ENCODE measurements around the gene IL17RA. TPM values are rescaled to one million over a fixed set of nuclear protein-coding genes. Genes with fewer than 3 reads are reported as not detected.

IL17RA gene
- total RNA-seq, 1 donor from 2014 or later = 8.0 TPM

- ATAC-seq = no peak
Observed at GRCh38 chr22:17106785-17107546, 22.2 kb downstream of the IL17RA start.

GRCh38 chr22:17107547-17107810 is 22.7 kb downstream of the IL17RA start:
- no peak for ATAC-seq

GRCh38 chr22:17108256-17109112 is 23.7 kb downstream of the IL17RA start:
- no peak for ATAC-seq

GRCh38 chr22:17109113-17109865 is 24.5 kb downstream of the IL17RA start:
- no peak for ATAC-seq

GRCh38 chr22:17109976-17110375 is 25.2 kb downstream of the IL17RA start:
- no peak for ATAC-seq

GRCh38 chr22:17110791-17111550 is 26.2 kb downstream of the IL17RA start:
- no peak for ATAC-seq

GRCh38 chr22:17112491-17113042 is 27.8 kb downstream of the IL17RA start:
- no peak for ATAC-seq

- no peak for ATAC-seq
Observed at GRCh38 chr22:17113600-17113999, 28.8 kb downstream of the IL17RA start.

GRCh38 chr22:17114173-17114897 is 29.5 kb downstream of the IL17RA start:
- no peak for ATAC-seq

GRCh38 chr22:17114898-17115235 is 30.1 kb downstream of the IL17RA start:
- no peak for ATAC-seq

GRCh38 chr22:17115236-17115635 is 30.4 kb downstream of the IL17RA start:
- no peak for ATAC-seq

- no peak for ATAC-seq
Observed at GRCh38 chr22:17115945-17116565, 31.3 kb downstream of the IL17RA start.

- no peak for ATAC-seq
Observed at GRCh38 chr22:17116572-17117330, 32.0 kb downstream of the IL17RA start.

GRCh38 chr22:17117400-17117799 is 32.6 kb downstream of the IL17RA start:
- no peak for ATAC-seq

- ATAC-seq = no peak
Observed at GRCh38 chr22:17117890-17118289, 33.1 kb downstream of the IL17RA start.

GRCh38 chr22:17118342-17118741 is 33.5 kb downstream of the IL17RA start:
- no peak for ATAC-seq

- ATAC-seq = no peak
Observed at GRCh38 chr22:17119481-17120202, 34.8 kb downstream of the IL17RA start.

GRCh38 chr22:17120281-17120680 is 35.5 kb downstream of the IL17RA start:
- peak; percentile 36 for ATAC-seq

- no peak for ATAC-seq
Observed at GRCh38 chr22:17120711-17121232, 36.0 kb downstream of the IL17RA start.
